Measurements from ENCODE around the gene RANGRF. TPM values are rescaled to one million over a fixed set of nuclear protein-coding genes. Genes with fewer than 3 reads are reported as not detected.
A peak's percentile ranks its signal among the peaks of the same experiment; 100 is the strongest.

Gene RANGRF
- total and polyA plus RNA-seq, 12 donors, result 18.8 to 46.9 (median 25.4) TPM

DNA sequence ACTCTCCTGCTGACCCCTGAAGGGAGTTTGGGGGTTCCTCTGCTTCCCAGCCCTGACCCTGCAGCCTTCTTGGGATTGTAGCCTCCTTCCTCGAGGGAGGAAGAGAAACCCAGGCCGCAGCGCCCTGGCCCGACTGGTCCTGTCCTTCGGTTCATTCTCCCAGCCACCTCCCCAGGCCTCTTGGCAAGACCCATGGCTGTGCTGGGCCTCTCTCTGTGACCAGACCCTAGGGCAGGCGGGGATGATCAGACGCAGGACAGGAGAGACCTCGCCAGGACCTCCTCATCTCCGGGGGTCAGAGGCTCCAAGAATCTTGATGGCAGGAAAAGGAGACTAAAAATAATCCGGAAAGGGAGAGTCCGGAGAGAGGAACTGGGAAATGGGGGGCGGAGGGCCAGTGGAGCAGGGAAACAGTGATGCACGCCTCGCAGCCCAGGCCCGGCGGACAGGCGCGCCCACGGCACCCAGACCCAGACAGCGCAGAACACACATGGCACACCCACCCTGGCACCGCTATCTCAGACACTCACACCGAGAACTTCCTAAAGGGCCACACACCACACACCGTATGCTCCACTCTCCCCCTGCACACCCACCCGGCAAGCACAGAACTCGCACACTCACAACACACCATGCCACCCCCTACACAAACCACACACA, 22.8 kb downstream of the RANGRF start:
- H3K27me3 ChIP-seq, result peaks cover 19% of the 10 kb centered on the region
- H3K27ac ChIP-seq, result peak overlapping the region in 1 of 5 donors; percentile 73
- H3K9me3 ChIP-seq (replicated peaks in 1 of 3), result no peaks in the 10 kb centered on the region
- TF ChIP-seq, protein P1, sequence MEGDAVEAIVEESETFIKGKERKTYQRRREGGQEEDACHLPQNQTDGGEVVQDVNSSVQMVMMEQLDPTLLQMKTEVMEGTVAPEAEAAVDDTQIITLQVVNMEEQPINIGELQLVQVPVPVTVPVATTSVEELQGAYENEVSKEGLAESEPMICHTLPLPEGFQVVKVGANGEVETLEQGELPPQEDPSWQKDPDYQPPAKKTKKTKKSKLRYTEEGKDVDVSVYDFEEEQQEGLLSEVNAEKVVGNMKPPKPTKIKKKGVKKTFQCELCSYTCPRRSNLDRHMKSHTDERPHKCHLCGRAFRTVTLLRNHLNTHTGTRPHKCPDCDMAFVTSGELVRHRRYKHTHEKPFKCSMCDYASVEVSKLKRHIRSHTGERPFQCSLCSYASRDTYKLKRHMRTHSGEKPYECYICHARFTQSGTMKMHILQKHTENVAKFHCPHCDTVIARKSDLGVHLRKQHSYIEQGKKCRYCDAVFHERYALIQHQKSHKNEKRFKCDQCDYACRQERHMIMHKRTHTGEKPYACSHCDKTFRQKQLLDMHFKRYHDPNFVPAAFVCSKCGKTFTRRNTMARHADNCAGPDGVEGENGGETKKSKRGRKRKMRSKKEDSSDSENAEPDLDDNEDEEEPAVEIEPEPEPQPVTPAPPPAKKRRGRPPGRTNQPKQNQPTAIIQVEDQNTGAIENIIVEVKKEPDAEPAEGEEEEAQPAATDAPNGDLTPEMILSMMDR (IDR thresholded peaks at IDR 0.05), result no peak
- no peak for TF ChIP-seq POLR2A (IDR thresholded peaks at IDR 0.05)
- no peaks in the 10 kb centered on the region for H3K4me1 ChIP-seq (replicated peaks in 1 of 2)
- DNase-seq, result peak in 1 of 7 donors; percentile 34
- intact Hi-C loops (cut with DNase I), result loop anchor here in 1 of 2 donors (10.0 kb wide), 1 partner anchor 216 kb away; no protein-coding TSS in a partner anchor
- no peak overlapping the region for H3K4me3 ChIP-seq
- WGBS, 4 donors, result 73 to 77% (median 75%) methylated on average over 18 to 25 of the region's 25 CpGs
- no peaks in the 10 kb centered on the region for H3K36me3 ChIP-seq (replicated peaks in 1 of 2)

DNA sequence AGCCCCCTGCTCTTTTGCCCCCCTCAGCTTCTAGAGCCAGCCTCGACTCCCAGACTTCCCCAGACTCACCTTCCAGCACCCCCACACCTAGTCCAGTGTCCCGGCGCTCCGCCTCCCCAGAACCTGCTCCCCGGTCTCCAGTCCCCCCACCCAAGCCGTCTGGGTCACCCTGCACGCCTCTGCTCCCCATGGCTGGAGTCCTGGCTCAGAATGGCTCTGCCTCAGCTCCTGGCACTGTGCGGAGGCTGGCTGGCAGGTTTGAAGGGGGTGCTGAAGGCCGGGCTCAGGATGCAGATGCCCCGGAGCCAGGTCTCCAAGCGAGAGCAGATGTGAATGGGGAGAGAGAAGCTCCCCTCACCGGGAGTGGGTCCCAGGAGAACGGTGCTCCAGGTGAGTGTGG, 23.8 kb downstream of the RANGRF start:
- H3K9me3 ChIP-seq (replicated peaks in 1 of 3), result no peaks in the 10 kb centered on the region
- no peak for DNase-seq
- H3K27me3 ChIP-seq, result peaks cover 28% of the 10 kb centered on the region
- no peak overlapping the region for H3K4me3 ChIP-seq
- no peaks in the 10 kb centered on the region for H3K36me3 ChIP-seq (replicated peaks in 1 of 2)
- no peak for TF ChIP-seq POLR2A (IDR thresholded peaks at IDR 0.05)
- TF ChIP-seq, protein P1 (IDR thresholded peaks at IDR 0.05), result no peak
- no peak overlapping the region for H3K27ac ChIP-seq
- H3K4me1 ChIP-seq (replicated peaks in 1 of 2), result no peaks in the 10 kb centered on the region
- WGBS, 4 donors, result 20 to 82% (median 71%) methylated on average over 1 to 13 of the region's 13 CpGs
- intact Hi-C loops (cut with DNase I), result loop anchor here in 1 of 2 donors (10.0 kb wide), 1 partner anchor 217 kb away; no protein-coding TSS in a partner anchor

DNA sequence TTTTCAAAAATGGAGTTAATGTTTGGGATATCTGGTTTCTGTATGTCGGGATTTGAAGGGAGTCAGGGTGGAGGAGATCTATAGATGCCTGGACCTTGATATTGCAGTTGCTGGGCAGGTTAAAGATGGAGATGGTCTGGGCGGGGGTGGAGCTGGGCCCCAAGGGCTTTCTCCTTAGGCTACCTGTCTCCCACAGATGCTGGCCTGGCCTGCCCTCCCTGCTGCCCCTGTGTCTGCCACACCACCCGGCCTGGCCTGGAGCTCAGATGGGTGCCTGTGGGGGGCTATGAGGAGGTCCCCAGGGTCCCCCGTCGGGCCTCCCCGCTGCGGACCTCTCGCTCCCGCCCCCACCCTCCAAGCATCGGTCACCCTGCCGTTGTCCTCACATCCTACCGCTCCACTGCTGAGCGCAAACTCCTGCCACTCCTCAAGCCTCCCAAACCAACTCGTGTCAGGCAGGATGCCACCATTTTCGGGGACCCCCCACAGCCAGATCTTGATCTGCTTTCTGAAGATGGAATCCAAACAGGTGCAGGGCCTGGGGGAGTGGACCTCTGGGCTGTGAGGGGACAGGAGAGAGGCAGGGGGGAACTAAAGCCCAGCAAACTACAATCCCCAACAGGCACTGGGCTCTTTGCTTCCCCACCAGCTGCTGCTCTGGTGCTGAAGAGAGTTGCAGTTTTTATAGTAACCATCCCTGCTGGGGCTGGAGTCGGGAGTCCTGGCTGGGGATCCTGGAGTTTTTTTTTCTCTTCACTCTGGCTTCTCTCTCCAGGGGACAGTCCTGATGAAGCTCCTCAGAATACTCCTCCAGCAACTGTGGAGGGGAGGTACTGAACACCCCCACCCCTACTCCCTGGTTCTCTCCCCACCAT, 24.5 kb downstream of the RANGRF start:
- Histone ChIP-seq H3K27ac (no peak overlapping the region), H3K36me3 (replicated peaks in 1 of 2) (no peaks in the 10 kb centered on the region), H3K4me1 (replicated peaks in 1 of 2) (no peaks in the 10 kb centered on the region), H3K4me3 (no peak overlapping the region), H3K9me3 (replicated peaks in 1 of 3) (no peaks in the 10 kb centered on the region), H3K27me3 (peaks cover 30% of the 10 kb centered on the region)
- intact Hi-C loops (cut with DNase I), result loop anchor here in 1 of 2 donors (10.0 kb wide), 1 partner anchor 218 kb away; no protein-coding TSS in a partner anchor
- 57 to 62% (median 60%) methylated on average over 3 to 16 of the region's 16 CpGs for WGBS, 4 donors
- TF ChIP-seq POLR2A (IDR thresholded peaks at IDR 0.05), result no peak
- TF ChIP-seq, protein P1 (IDR thresholded peaks at IDR 0.05), result no peak
- no peak for DNase-seq
